Lower leg skin (tissue), 4 donors: ENCODE measurements around the gene TRPC4. TPM values are rescaled to one million over a fixed set of nuclear protein-coding genes. Genes with fewer than 3 reads are reported as not detected.

Experiments used
- DNase-seq, 2 donors: peaks; one replicate each; pipeline ENCODE4 v3.0.0-alpha.2; 2019; ENCODE audit warnings: low spot score in 2 of 2
- H3K4me3 ChIP-seq: fragments of 200-600 bp; sonication (generic); 2 replicates; pipeline ENCODE4 v1.5.1; 2017; ENCODE audit warnings: mild to moderate bottlenecking, low read depth; ENCODE audit not compliant: poor library complexity, severe bottlenecking
- POLR2A ChIP-seq, 2 donors: fragments of 450-650 bp; IDR thresholded peaks; one replicate each; pipeline ENCODE4 v1.6.1; 2016 to 2017; ENCODE audit warnings: antibody characterized with exemption in 2 of 2, mild to moderate bottlenecking in 1 of 2, moderate library complexity in 1 of 2
- WGBS, 2 donors: methylation state at CpG; one replicate each; pipeline ENCODE4 v1.1.5; 2018; 5-methylcytosine and 5-hydroxymethylcytosine counted together
- intact Hi-C: fragments of 100-400 bp; cut with DNase I; formaldehyde crosslinking; loops from one replicate; pipeline ENCODE4 v1.15.0; 2023; ENCODE audit warnings: low total_unique reads
- total RNA-seq, 4 donors: library from RNA; depleted of rRNA; stranded (reverse); fragments of >200 nt; gene quantifications; one replicate each; pipeline ENCODE4 v1.1.0, GENCODE V29; 2016
- TF ChIP-seq, protein P1 (sequence below), 3 donors: fragments of 450-650 bp; IDR thresholded peaks; one replicate each; pipeline ENCODE4 v1.5.1; 2016; ENCODE audit warnings: antibody characterized with exemption in 3 of 3, mild to moderate bottlenecking in 3 of 3, moderate library complexity in 2 of 3

Gene TRPC4
- total RNA-seq, 4 donors from 2014 or later: 0.39 TPM; not detected in 3

DNA sequence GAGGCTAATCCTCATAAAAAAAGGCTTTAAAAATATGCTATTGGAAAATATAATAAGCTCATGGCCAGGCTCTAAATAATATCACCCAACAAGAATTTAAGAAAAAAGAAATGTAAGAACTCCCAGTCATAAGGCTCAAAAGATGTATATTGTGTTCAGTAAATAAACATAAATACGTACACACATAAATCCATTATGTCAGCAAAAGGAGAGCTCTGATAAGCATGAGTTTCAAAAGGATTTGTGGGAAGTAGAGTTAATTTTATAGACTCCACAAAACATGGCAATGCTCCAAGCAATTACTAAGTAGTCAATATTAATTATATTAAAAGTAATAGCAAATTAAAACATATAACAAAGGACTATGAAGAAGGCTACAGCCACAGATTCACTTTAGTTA lies 37.3 kb upstream of the TRPC4 start:
- H3K4me3 ChIP-seq: no peak overlapping the region
- DNase-seq: no peak
- WGBS, 2 donors: 75 to 85% methylated on average over 1 of the region's 1 CpG

DNA sequence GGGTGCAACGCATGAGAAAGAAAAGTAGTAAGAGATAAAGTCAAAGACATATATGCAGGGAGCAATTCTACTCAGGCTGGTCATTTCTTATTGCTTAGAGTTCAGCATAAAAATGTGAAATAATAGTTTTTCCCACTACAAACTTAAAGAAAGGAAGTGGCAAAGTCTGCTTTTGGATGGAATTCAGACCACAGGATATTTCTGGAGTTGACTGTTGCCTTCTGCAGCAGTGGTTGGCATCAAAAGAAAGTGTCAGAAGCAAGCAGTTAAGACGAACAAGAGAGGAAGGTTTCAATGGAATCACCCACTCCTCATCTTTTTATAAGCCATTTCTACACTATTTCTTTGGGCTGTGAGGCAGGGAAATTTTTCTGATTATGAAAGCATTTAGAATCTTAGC lies 36.2 kb upstream of the TRPC4 start:
- WGBS, 2 donors: 69 to 70% methylated on average over 2 of the region's 2 CpGs
- no peak for DNase-seq
- no peak for TF ChIP-seq POLR2A (IDR thresholded peaks at IDR 0.05)
- TF ChIP-seq, protein P1, sequence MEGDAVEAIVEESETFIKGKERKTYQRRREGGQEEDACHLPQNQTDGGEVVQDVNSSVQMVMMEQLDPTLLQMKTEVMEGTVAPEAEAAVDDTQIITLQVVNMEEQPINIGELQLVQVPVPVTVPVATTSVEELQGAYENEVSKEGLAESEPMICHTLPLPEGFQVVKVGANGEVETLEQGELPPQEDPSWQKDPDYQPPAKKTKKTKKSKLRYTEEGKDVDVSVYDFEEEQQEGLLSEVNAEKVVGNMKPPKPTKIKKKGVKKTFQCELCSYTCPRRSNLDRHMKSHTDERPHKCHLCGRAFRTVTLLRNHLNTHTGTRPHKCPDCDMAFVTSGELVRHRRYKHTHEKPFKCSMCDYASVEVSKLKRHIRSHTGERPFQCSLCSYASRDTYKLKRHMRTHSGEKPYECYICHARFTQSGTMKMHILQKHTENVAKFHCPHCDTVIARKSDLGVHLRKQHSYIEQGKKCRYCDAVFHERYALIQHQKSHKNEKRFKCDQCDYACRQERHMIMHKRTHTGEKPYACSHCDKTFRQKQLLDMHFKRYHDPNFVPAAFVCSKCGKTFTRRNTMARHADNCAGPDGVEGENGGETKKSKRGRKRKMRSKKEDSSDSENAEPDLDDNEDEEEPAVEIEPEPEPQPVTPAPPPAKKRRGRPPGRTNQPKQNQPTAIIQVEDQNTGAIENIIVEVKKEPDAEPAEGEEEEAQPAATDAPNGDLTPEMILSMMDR (IDR thresholded peaks at IDR 0.05): no peak
- intact Hi-C loops: no loop called here
- no peak overlapping the region for H3K4me3 ChIP-seq

More for the DNA sequence above, 37.3 kb upstream of the TRPC4 start:
- no peak for TF ChIP-seq POLR2A (IDR thresholded peaks at IDR 0.05)
- TF ChIP-seq, protein P1 (IDR thresholded peaks at IDR 0.05): no peak
- intact Hi-C loops: no loop called here

DNA sequence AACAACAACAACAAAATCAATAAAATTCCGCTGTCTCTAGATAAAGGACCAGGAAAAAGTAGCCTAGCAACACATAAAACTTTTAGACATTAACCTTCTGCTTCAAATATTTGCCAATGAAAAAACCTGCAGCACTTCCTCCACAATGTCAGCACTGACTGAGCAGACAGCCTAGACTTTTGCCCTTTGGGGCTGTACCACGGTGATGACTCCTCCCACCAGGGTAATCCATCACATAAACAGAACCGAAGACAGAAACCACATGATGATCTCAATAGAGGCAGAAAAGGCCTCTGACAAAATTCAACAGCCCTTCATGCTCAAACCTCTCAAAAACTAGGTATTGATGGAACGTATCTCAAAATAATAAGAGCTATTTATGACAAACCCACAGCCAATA lies 30.2 kb upstream of the TRPC4 start:
- no peak for DNase-seq
- intact Hi-C loops: no loop called here
- TF ChIP-seq, protein P1 (IDR thresholded peaks at IDR 0.05): no peak
- TF ChIP-seq POLR2A (IDR thresholded peaks at IDR 0.05): no peak
- WGBS, 2 donors: 54 to 55% methylated on average over 4 of the region's 4 CpGs
- H3K4me3 ChIP-seq: no peak overlapping the region

DNA sequence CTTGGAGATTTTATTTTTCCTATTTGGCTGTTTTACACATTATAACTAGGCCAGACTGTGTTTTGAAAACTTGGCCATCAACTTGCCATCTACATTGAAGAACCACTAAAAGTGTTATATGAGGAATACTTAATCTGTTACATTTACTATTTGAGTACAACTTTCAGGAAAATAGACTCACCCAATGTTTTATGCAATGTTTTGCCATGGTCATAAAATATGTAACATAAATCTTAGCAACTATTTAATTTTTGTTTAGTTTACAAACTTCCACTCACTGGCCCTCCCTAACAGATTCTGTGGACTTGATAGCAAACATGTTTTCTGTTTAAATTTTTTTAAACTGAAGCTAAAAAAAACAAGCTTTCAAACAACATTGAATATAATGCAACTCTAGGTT lies 23.7 kb upstream of the TRPC4 start:
- intact Hi-C loops: no loop called here
- no peak for DNase-seq
- no peak overlapping the region for H3K4me3 ChIP-seq
- no peak for TF ChIP-seq POLR2A (IDR thresholded peaks at IDR 0.05)

DNA sequence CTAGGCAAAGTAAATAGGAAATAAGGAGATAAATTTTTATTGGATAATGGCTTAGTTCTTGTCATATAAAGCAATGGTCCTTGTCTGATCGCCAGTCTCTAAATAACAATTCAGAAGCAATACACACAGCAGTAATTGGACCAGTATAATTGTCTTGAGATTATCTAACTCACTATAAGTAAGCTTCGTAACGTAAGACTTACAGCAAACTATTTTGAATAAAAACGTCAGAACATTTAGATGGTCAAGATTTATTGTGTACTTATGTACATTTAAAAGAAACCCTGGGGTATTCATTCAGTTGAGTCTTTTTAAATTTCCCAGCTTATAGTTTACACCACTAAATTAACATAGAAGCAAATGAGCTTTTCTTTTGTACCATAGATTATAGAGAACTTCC lies 20.2 kb upstream of the TRPC4 start:
- H3K4me3 ChIP-seq: no peak overlapping the region
- intact Hi-C loops: no loop called here
- DNase-seq: no peak
- WGBS, 2 donors: 66 to 71% methylated on average over 4 of the region's 4 CpGs
- TF ChIP-seq, protein P1 (IDR thresholded peaks at IDR 0.05): no peak
- no peak for TF ChIP-seq POLR2A (IDR thresholded peaks at IDR 0.05)

DNA sequence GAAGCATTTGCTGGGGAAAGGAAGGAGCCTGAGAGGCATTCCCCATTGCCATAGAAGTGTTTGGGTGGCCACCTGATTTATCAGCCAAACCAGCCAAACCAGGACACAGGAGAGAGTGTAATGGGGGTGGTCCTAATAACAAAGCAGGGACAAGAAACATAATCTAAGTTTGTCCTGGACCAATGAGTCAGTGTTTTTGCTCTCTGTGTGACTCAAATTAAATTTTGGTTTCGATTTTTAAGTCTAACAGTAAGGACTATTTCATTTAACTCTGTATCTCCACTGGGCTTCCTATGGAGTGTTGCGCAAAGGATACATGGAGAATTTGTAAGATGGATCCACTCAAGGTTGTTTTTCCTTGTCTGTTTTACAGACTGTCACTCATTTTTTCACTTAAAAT lies 19.5 kb upstream of the TRPC4 start:
- 74 to 78% methylated on average over 2 of the region's 2 CpGs for WGBS, 2 donors
- intact Hi-C loops: no loop called here
- DNase-seq: no peak
- H3K4me3 ChIP-seq: no peak overlapping the region
- TF ChIP-seq, protein P1 (IDR thresholded peaks at IDR 0.05): no peak
- no peak for TF ChIP-seq POLR2A (IDR thresholded peaks at IDR 0.05)
